Brain microvascular endothelial cell (primary cell): ENCODE results near the gene GNB2.

Source experiments
- DNase-seq: peaks from one replicate; pipeline ENCODE4 v3.0.0-alpha.2; 2020
- H3K27ac ChIP-seq: fragments of 250-450 bp; sonication (Bioruptor Pico); 2 replicates; pipeline ENCODE4 v1.5.1; 2020; ENCODE audit warnings: mild to moderate bottlenecking, moderate library complexity
- H3K27me3 ChIP-seq: fragments of 250-450 bp; sonication (Bioruptor Pico); replicated peaks from 2 replicates; pipeline ENCODE4 v1.5.1; 2020; ENCODE audit warnings: mild to moderate bottlenecking
- H3K36me3 ChIP-seq: fragments of 250-450 bp; sonication (Bioruptor Pico); replicated peaks from 2 replicates; pipeline ENCODE4 v1.5.1; 2020; ENCODE audit warnings: mild to moderate bottlenecking
- H3K4me3 ChIP-seq: 2 replicates; pipeline ENCODE4 v1.5.1; 2011; ENCODE audit warnings: low read depth, mild to moderate bottlenecking, control low read depth, low read length, moderate library complexity
- in situ Hi-C: cut with HindIII; loops from 2 replicates; pipeline ENCODE4 v1.10.0; 2017; ENCODE audit warnings: low sequenced_read_pairs, low pct_ligation_motif_present
- TF ChIP-seq, protein P1 (sequence below): IDR thresholded peaks from 2 replicates; pipeline ENCODE4 v1.5.1; 2011; ENCODE audit warnings: low read depth, mild to moderate bottlenecking, moderate library complexity, low read length, control low read depth, inconsistent platforms; ENCODE audit errors: missing control alignments

The GNB2 gene

GRCh38 chr7:100679129-100679926 is 5.8 kb downstream of the GNB2 start:
- no peak overlapping the region for H3K4me3 ChIP-seq
- no peaks in the 10 kb centered on the region for H3K27me3 ChIP-seq
- H3K27ac ChIP-seq, result no peak overlapping the region
- in situ Hi-C loops, result no loop called here
- DNase-seq, result no peak
- peaks cover 63% of the 10 kb centered on the region for H3K36me3 ChIP-seq
- TF ChIP-seq, protein P1, sequence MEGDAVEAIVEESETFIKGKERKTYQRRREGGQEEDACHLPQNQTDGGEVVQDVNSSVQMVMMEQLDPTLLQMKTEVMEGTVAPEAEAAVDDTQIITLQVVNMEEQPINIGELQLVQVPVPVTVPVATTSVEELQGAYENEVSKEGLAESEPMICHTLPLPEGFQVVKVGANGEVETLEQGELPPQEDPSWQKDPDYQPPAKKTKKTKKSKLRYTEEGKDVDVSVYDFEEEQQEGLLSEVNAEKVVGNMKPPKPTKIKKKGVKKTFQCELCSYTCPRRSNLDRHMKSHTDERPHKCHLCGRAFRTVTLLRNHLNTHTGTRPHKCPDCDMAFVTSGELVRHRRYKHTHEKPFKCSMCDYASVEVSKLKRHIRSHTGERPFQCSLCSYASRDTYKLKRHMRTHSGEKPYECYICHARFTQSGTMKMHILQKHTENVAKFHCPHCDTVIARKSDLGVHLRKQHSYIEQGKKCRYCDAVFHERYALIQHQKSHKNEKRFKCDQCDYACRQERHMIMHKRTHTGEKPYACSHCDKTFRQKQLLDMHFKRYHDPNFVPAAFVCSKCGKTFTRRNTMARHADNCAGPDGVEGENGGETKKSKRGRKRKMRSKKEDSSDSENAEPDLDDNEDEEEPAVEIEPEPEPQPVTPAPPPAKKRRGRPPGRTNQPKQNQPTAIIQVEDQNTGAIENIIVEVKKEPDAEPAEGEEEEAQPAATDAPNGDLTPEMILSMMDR, result no peak

- Histone ChIP-seq H3K4me3 (no peak overlapping the region), H3K36me3 (peaks cover 69% of the 10 kb centered on the region), H3K27ac (no peak overlapping the region), H3K27me3 (no peaks in the 10 kb centered on the region)
- no peak for DNase-seq
- in situ Hi-C loops, result no loop called here
- TF ChIP-seq, protein P1, result no peak
Observed at GRCh38 chr7:100679927-100680575, 6.5 kb downstream of the GNB2 start.

- Histone ChIP-seq H3K4me3 (no peak overlapping the region), H3K27ac (no peak overlapping the region), H3K36me3 (peaks cover 76% of the 10 kb centered on the region), H3K27me3 (no peaks in the 10 kb centered on the region)
- in situ Hi-C loops, result no loop called here
- TF ChIP-seq, protein P1, result no peak
- DNase-seq, result no peak
Observed at GRCh38 chr7:100680576-100681271, 7.2 kb downstream of the GNB2 start.

DNA sequence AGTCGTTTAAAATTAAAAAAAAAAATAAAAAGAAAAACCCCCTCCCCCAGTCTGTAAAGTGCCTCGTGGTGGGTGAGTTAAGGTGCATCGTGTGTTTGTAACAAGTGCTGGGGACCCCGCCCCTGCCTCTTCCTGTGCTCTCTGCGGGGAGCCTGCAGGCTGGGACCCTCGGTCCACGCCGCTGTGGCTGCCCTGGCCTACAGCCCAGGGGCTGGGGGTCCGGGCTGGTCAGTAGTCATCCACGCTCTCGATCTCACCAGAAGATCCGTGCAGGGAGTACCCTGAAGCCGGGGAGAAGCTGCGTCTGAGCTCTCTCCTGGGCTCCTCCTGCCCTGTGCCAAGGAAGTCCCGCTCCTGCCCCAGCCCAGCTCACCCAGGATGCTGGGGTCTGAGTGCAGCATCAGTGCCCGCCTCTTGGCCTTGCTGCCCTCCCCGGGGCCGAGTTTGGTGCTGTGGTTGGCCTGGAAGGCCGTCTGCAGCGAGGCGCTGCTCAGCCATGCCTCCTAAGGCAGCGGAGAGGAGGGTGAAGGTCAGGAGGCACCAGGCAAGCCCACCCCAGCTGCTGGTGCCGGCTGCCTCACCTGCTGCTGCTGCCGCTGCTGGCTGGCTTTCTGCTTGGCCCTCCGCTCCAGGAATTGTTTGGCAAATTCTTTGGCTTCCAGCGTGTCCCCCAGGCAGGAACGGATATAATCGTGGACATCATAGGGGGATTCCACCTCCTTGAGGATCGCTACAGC is 8.1 kb downstream of the GNB2 start:
- Histone ChIP-seq H3K27ac (no peak overlapping the region), H3K4me3 (no peak overlapping the region), H3K27me3 (no peaks in the 10 kb centered on the region), H3K36me3 (peaks cover 80% of the 10 kb centered on the region)
- in situ Hi-C loops, result no loop called here
- no peak for DNase-seq
- TF ChIP-seq, protein P1, result no peak

- no peak for DNase-seq
- Histone ChIP-seq H3K36me3 (peaks cover 80% of the 10 kb centered on the region), H3K27me3 (no peaks in the 10 kb centered on the region), H3K4me3 (no peak overlapping the region), H3K27ac (no peak overlapping the region)
- in situ Hi-C loops, result no loop called here
- TF ChIP-seq, protein P1, result no peak
Observed at GRCh38 chr7:100682228-100682741, 8.7 kb downstream of the GNB2 start.
